ENCODE measurements around the gene WDR1.

WDR1 gene

DNA sequence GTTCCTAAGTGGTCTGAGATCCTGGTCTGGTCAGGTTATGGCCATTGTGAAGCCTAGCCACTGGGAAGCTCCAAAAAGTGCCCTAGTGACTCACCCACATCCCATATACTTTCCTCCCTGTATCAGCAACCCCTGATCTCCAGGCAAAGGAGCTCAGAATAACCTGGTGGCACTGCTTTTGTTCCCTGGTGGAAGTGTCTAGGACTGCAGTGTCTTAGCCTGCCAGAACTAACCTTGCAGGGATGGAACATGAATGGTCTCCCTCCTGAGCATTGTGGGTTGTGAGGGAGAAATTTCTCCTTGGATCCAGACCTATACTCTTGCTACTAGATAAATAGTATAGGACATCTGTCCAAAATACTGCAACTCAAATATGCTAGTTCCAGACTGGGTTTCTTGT is 27.9 kb upstream of the WDR1 start:
- TF ChIP-seq ZFX (IDR thresholded peaks at IDR 0.05): no peak
- TF ChIP-seq, protein P1, sequence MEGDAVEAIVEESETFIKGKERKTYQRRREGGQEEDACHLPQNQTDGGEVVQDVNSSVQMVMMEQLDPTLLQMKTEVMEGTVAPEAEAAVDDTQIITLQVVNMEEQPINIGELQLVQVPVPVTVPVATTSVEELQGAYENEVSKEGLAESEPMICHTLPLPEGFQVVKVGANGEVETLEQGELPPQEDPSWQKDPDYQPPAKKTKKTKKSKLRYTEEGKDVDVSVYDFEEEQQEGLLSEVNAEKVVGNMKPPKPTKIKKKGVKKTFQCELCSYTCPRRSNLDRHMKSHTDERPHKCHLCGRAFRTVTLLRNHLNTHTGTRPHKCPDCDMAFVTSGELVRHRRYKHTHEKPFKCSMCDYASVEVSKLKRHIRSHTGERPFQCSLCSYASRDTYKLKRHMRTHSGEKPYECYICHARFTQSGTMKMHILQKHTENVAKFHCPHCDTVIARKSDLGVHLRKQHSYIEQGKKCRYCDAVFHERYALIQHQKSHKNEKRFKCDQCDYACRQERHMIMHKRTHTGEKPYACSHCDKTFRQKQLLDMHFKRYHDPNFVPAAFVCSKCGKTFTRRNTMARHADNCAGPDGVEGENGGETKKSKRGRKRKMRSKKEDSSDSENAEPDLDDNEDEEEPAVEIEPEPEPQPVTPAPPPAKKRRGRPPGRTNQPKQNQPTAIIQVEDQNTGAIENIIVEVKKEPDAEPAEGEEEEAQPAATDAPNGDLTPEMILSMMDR (conservative IDR thresholded peaks at IDR 0.05): no peak

DNA sequence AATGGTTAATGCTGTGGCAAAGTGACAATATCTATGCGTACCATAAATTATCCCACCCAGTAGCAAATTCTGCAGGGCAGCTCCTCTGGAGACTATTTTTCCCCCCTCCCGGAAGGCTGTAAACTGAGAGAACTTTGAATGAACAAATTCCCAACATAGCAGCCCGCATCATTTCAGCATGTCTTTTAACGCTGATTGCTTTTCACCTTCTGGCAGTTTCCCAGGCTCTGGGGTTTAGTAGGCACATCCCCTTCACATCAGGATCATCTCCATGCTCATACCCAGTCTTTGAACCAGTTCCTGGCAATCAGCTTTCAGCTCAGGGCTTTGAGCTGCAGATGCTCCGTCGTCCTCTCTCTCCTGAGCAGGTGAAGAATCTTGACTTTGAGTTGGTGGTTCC is 26.6 kb upstream of the WDR1 start:
- no peak for TF ChIP-seq ZFX (IDR thresholded peaks at IDR 0.05)
- TF ChIP-seq, protein P1 (conservative IDR thresholded peaks at IDR 0.05): no peak
- H3K27ac ChIP-seq: no peak overlapping the region

More for the DNA sequence above, 27.9 kb upstream of the WDR1 start:
- no peak overlapping the region for H3K27ac ChIP-seq

DNA sequence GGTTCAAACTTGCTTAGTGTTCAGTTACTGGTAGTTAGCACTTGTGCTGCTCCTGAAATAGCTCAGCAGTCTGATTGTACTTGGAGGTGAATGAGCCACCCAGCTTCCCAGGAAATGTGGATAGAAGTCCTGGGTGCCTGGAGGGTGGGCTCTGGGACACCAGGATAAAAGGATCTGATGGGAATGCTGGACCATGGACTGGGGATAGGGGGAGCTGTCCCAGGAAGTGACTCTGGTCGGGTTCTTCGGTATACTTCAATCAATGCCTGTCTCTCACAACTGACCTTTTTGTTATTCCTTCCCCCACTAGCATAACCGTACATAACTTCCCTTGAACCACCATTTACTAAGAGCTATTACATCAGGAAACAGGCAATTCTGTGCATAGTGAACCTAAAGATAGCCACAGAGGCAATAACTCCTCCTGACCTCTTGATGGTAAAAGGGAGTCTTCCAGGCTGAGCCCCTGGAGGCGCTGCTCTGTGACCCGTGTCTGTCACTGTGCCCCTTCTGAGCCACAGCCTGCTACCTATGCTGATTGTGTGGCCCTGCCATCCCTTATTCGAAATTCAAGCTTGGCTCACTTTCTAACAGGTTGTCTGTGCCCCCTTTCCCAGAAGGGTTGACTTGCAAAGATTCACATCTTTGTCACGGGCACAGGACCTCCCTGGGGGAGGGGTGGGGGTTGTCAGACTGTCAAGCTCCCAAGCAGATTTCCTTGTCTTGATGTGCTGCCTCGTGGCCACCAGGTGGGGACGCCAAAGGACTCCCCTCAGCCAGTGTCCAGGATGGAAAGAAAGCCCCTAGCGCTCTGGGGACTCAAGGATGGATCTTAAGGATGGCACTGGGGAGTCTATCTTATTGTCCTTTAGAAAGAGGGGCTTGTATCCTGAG is 24.5 kb upstream of the WDR1 start:
- TF ChIP-seq ZFX (IDR thresholded peaks at IDR 0.05): no peak
- TF ChIP-seq, protein P1 (conservative IDR thresholded peaks at IDR 0.05): no peak; the same call in 1 of the 2 replicates
- H3K27ac ChIP-seq: no peak overlapping the region

DNA sequence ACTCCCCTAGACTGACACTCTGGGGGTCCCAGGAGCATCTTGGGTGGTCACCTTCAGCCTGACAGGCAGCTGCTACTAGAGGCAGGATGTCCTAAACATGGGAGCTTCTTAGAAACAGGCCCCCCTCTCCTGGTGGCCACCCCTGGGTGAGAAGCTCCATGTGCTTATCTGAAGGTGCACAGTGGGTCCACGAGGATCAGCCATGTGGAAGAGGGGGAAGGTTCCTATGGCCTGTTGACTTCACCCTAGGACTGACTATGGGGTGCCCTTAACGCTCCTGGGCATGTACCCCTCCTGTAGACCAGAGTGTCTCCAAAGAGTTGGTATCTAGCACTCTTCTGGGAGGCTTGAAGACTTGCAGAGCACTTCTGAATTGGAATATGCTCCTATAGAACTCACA is 22.9 kb upstream of the WDR1 start:
- TF ChIP-seq, protein P1 (conservative IDR thresholded peaks at IDR 0.05): no peak
- TF ChIP-seq ZFX (IDR thresholded peaks at IDR 0.05): no peak
- H3K27ac ChIP-seq: no peak overlapping the region

DNA sequence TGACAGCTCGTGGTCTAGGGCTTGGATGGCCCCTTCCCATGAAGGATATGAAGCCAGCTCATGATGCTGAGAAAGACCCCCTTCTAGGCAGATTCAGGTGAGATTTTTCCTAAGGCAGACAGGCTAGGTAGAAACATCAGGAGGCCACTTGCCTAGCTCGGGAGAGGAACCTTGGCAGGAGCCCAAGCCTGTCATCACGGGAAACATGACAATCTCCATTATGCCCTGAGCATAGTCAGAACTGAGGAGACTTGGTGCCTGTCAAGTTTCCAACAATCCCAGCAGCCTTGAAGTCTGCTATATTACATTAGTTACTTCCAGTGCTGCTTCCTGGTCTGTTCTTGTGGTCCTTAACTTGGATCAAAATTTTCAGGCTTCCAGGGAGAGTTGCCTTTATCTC is 18.7 kb upstream of the WDR1 start:
- H3K27ac ChIP-seq: no peak overlapping the region
- TF ChIP-seq, protein P1 (conservative IDR thresholded peaks at IDR 0.05): no peak
- no peak for TF ChIP-seq ZFX (IDR thresholded peaks at IDR 0.05)

DNA sequence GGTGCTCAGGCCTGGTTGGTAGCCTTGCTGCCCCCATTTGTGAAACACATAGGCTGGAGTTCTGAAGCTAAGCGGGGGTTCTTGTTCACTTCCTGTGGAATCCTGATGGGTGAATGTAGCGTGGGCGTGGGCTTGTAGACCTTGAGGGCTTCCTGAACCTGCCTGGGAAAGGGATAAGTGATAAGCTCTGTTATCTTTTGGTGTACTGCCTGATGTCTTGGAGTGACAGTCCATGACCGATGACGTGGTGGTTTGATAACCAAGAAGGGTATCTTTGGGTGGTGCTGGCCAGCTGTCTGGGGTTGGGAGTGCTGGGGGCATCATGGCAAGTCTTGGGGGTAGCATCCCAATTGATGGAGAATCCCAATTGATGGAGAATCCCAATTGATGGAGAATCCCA is 17.5 kb upstream of the WDR1 start:
- no peak for TF ChIP-seq ZFX (IDR thresholded peaks at IDR 0.05)
- TF ChIP-seq, protein P1 (conservative IDR thresholded peaks at IDR 0.05): no peak
- no peak overlapping the region for H3K27ac ChIP-seq

DNA sequence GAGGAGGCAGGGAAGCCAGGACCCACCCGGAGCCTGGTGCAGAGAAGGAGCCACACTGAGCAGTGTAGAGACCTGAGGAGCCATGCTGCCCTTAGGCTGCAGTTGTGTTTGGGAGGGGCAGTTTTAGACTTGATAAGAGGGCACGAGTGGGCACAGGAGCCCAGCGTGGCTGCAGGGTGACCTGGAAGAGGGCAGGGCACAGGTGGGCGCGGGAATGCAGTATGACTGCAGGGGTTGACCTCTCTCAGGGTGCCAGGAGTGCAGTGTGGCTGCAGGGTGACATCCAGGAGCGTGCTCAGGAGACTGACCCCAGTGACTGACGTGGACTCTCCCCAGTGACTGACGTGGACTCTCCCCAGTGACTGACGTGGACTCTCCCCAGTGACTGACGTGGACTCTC is 14.6 kb upstream of the WDR1 start:
- no peak overlapping the region for H3K27ac ChIP-seq
- TF ChIP-seq ZFX (IDR thresholded peaks at IDR 0.05): no peak
- TF ChIP-seq, protein P1 (conservative IDR thresholded peaks at IDR 0.05): no peak

Measured in C4-2B (cell line).